K562 (cell line): ENCODE data around the gene CECR2. TPM values are rescaled to one million over a fixed set of nuclear protein-coding genes. Genes with fewer than 3 reads are reported as not detected.

ENCODE experiments used
- ATAC-seq: fragments of 200-7000 bp; cut with Tn5 transposase; 3 replicates; pipeline ENCODE4 v1.9.1; 2020; ENCODE audit warnings: moderate library complexity
- BruUV-seq: library from RNA; stranded (reverse); fragments of 400-500 nt; replicated peaks from 2 replicates; lab custom pipeline; 2021; lab: Mats Ljungman, UMichigan
- CTCF ChIA-PET: fragments of 300-600 bp; formaldehyde crosslinking; extraction: SDS; loops from one replicate; lab custom pipeline; 2021; ENCODE audit warnings: low intra/inter-chr PET ratio; lab: Yijun Ruan, JAX
- POLR2A ChIA-PET: fragments of 300-600, 350-650 bp; sonication (Branson Sonifier 250); formaldehyde crosslinking; extraction: SDS; loops from one replicate; lab custom pipeline; 2021; ENCODE audit warnings: antibody characterized with exemption, inconsistent platforms; lab: Yijun Ruan, JAX
- DNase-seq, 4 experiments: peaks; one replicate each; pipeline versions ENCODE4 v3.0.0 to v3.0.0-alpha.2; 2011 to 2018; ENCODE audit warnings: low spot score in 3 of 4, mixed read lengths in 3 of 4; ENCODE audit errors: extremely low read depth in 1 of 4
- FAIRE-seq: peaks from 2 replicates; lab custom pipeline; 2011; peaks lifted over from hg19 to GRCh38; lab: Jason Lieb, UNC
- H2AFZ ChIP-seq: 2 replicates; pipeline ENCODE4 v1.6.0; 2011; ENCODE audit warnings: low read depth, low read length, control low read depth, inconsistent platforms
- H3K27ac ChIP-seq: fragments of 200-600 bp; 3 replicates; pipeline ENCODE4 v1.8.0; 2011; ENCODE audit warnings: low read depth, mild to moderate bottlenecking, control low read depth, inconsistent platforms, low read length, moderate library complexity, mixed read lengths; ENCODE audit errors: extremely low read depth
- H3K27me3 ChIP-seq, 2 experiments: fragments of 300-600 bp in 1 of 2; 2 replicates in 1 of 2; 3 replicates in 1 of 2; pipeline versions ENCODE4 v1.6.0 to v1.8.0; 2011; ENCODE audit warnings: inconsistent platforms in 2 of 2, low read length in 2 of 2, mild to moderate bottlenecking in 1 of 2, mixed read lengths in 1 of 2, moderate library complexity in 1 of 2; ENCODE audit not compliant: control insufficient read depth in 2 of 2, insufficient read depth in 2 of 2
- H3K36me3 ChIP-seq: fragments of 300-600 bp; 3 replicates; pipeline ENCODE4 v1.8.0; 2011; ENCODE audit warnings: mild to moderate bottlenecking, low read length, inconsistent platforms; ENCODE audit not compliant: control insufficient read depth, insufficient read depth
- H3K4me1 ChIP-seq, 2 experiments: fragments of 200-600 bp in 1 of 2; replicated peaks in 1 of 2; 2 replicates in 1 of 2; 3 replicates in 1 of 2; pipeline versions ENCODE4 v1.5.1 to v1.8.0; 2011; ENCODE audit warnings: inconsistent platforms in 2 of 2, low read length in 2 of 2, mild to moderate bottlenecking in 1 of 2, mixed read lengths in 1 of 2, moderate library complexity in 1 of 2; ENCODE audit not compliant: control insufficient read depth in 2 of 2, insufficient read depth in 2 of 2
- H3K4me2 ChIP-seq: 2 replicates; pipeline ENCODE4 v1.6.1; 2011; ENCODE audit warnings: low read length, control low read depth, inconsistent platforms, mixed read lengths; ENCODE audit not compliant: insufficient read depth
- H3K4me3 ChIP-seq: fragments of 200-600 bp; sonication (generic), shearing (Covaris generic); 2 replicates; pipeline ENCODE4 v1.5.1; 2016; ENCODE audit warnings: control low read depth, inconsistent platforms
- H3K79me2 ChIP-seq: fragments of 200-600 bp; 3 replicates; pipeline ENCODE4 v1.8.0; 2011; ENCODE audit warnings: low read length, inconsistent platforms; ENCODE audit not compliant: control insufficient read depth, insufficient read depth
- H3K9ac ChIP-seq, 2 experiments: 2 replicates each; pipeline versions ENCODE4 v1.6.0 to v1.6.1; 2011; ENCODE audit warnings: low read depth in 2 of 2, low read length in 2 of 2, control low read depth in 1 of 2, inconsistent platforms in 1 of 2, mild to moderate bottlenecking in 1 of 2, mixed read lengths in 1 of 2; ENCODE audit not compliant: insufficient read depth in 1 of 2
- H3K9me1 ChIP-seq: one replicate; pipeline ENCODE4 v1.6.0; 2011; ENCODE audit warnings: inconsistent platforms, mild to moderate bottlenecking, low read length, moderate library complexity; ENCODE audit not compliant: control insufficient read depth, insufficient read depth
- H3K9me3 ChIP-seq: replicated peaks from 2 replicates; pipeline ENCODE4 v1.5.1; 2011; ENCODE audit warnings: low read depth, low read length, inconsistent platforms; ENCODE audit not compliant: control insufficient read depth, insufficient read depth
- H4K20me1 ChIP-seq: replicated peaks from 2 replicates; pipeline ENCODE4 v1.6.1; 2011; ENCODE audit warnings: low read length, inconsistent platforms, mixed read lengths; ENCODE audit not compliant: control insufficient read depth, insufficient read depth
- BRD9 ChIP-seq: fragments of 450-650 bp; IDR thresholded peaks from 2 replicates; pipeline ENCODE4 v1.6.1; 2018; ENCODE audit warnings: low read depth; ENCODE audit not compliant: partially characterized antibody
- HNRNPK ChIP-seq: fragments of 200-400 bp; formaldehyde crosslinking; IDR thresholded peaks from one replicate; pipeline ENCODE4 v1.6.1; 2018; ENCODE audit warnings: mild to moderate bottlenecking, low read depth, low read length; ENCODE audit not compliant: poor library complexity, severe bottlenecking
- NFATC3 ChIP-seq: fragments of 450-650 bp; IDR thresholded peaks from 2 replicates; pipeline ENCODE4 v1.6.1; 2017; ENCODE audit warnings: mild to moderate bottlenecking
- POLR2AphosphoS2 ChIP-seq: IDR thresholded peaks from 2 replicates; pipeline ENCODE4 v1.6.1; 2012; ENCODE audit warnings: low read length, improper control_type of control experiment
- RFX1 ChIP-seq: fragments of 450-650 bp; IDR thresholded peaks from 2 replicates; pipeline ENCODE4 v1.6.1; 2016; ENCODE audit warnings: mild to moderate bottlenecking, moderate library complexity
- SP1 ChIP-seq: sonication (generic); formaldehyde crosslinking; IDR thresholded peaks from 2 replicates; pipeline ENCODE4 v1.8.1; 2022; ENCODE audit warnings: mild to moderate bottlenecking, missing genetic modification reagents
- SREBF2 ChIP-seq: sonication (generic); formaldehyde crosslinking; IDR thresholded peaks from 2 replicates; pipeline ENCODE4 v1.4.0; 2020; ENCODE audit warnings: mild to moderate bottlenecking, missing genetic modification reagents
- TAF7 ChIP-seq: fragments of 450-650 bp; IDR thresholded peaks from 2 replicates; pipeline ENCODE4 v1.6.1; 2016; ENCODE audit warnings: missing genetic modification characterization, missing compliant biosample characterization
- WGBS: fragments of 100-300 bp; shearing (Covaris generic); methylation state at CpG from one replicate; pipeline ENCODE4 v1.1.6; 2016; ENCODE audit warnings: low coverage, mixed read lengths; ENCODE audit not compliant: insufficient coverage; ENCODE audit errors: missing lambda C conversion rate; 5-methylcytosine and 5-hydroxymethylcytosine counted together
- in situ Hi-C: fragments of 300-500 bp; cut with MboI; formaldehyde crosslinking; loops from 4 replicates; pipeline ENCODE4 v1.15.0; 2018; ENCODE audit warnings: inconsistent platforms, mixed read lengths
- intact Hi-C: fragments of 100-400 bp; cut with micrococcal nuclease; formaldehyde crosslinking; loops from 2 replicates; pipeline ENCODE4 v1.14.2; 2022
- polyA plus RNA-seq, 8 experiments: library from polyadenylated mRNA; depleted of rRNA in 4 of 8; stranded (reverse) in 5 of 8; unstranded in 3 of 8; fragments of >200 nt; fragmentation: Nextera tagmentation in 2 of 8; fragmentation: Illumina TruSeq in 1 of 8; extraction: Ambion mirVana in 2 of 8; extraction: Trizol in 1 of 8; gene quantifications; 2 replicates each; pipeline versions ENCODE4 v1.2.1 to v1.2.3, GENCODE V29; 2011 to 2014; ENCODE audit warnings: inconsistent platforms in 1 of 8, missing spikeins in 1 of 8
- total RNA-seq, 7 experiments: library from RNA; depleted of rRNA in 6 of 7; stranded (reverse); fragments of >200 nt in 6 of 7; fragmentation: Illumina TruSeq in 2 of 7; extraction: Trizol in 2 of 7; gene quantifications; 2 replicates each; pipeline versions ENCODE4 v1.2.1 to v1.2.3, GENCODE V29; 2011 to 2021; ENCODE audit warnings: low replicate concordance in 1 of 7
- TF ChIP-seq, protein P1 (sequence below): fragments of 250-450 bp; sonication (Bioruptor Pico); IDR thresholded peaks from 2 replicates; pipeline ENCODE4 v1.8.0; 2022; ENCODE audit warnings: inconsistent platforms
- TF ChIP-seq, protein P2 (sequence below): fragments of 250-450 bp; sonication (Bioruptor Pico); IDR thresholded peaks from 2 replicates; pipeline ENCODE4 v1.4.0; 2020; ENCODE audit warnings: mild to moderate bottlenecking, moderate library complexity, borderline replicate concordance
- TF ChIP-seq, protein P3 (sequence below), 3 experiments: IDR thresholded peaks in 2 of 3; conservative IDR thresholded peaks in 1 of 3; 2 replicates each; pipeline ENCODE4 v1.5.1; 2011 to 2012; ENCODE audit warnings: low read length in 3 of 3, mild to moderate bottlenecking in 3 of 3, control low read depth in 2 of 3, improper control_type of control experiment in 1 of 3, inconsistent platforms in 1 of 3, low read depth in 1 of 3, mixed read lengths in 1 of 3, moderate library complexity in 1 of 3; ENCODE audit not compliant: insufficient read depth in 2 of 3

The CECR2 gene
- total and polyA plus RNA-seq, 9 of the 15 experiments (the other 6 are each of a cell fraction or from before 2014, with no cell fraction given) = 0.01 to 1.00 (median 0.27) TPM

DNA sequence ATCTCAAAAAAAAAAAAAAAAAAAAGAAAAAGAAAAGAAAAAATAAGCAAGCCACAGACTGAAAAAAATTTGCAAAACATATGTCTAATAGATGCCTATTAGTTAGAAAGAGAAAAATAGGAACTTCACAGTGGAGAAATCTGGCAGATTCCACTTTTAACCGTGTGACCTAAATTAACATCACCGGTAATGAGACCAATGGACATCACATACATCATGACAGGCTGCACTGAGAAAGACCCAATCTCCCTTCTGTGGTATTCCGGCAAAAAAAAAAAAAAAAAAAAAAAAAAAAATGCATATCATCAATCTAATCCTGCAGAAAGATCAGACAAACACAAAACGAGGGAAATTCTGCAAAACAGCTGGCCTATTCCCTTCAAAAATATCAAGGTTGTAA lies 46.7 kb upstream of the CECR2 start:
- no peaks in the 10 kb centered on the region for H4K20me1 ChIP-seq
- no peaks in the 10 kb centered on the region for H3K36me3 ChIP-seq
- FAIRE-seq (no peak), DNase-seq (no peak), ATAC-seq (no peak)
- H3K9me3 ChIP-seq = no peaks in the 10 kb centered on the region
- ChIA-PET CTCF (no interaction called here), POLR2A (no interaction called here)
- H3K4me2 ChIP-seq = no peak overlapping the region
- intact Hi-C loops = loop anchor here (10.0 kb wide), 1 partner anchor 48 kb away; no protein-coding TSS in a partner anchor
- no peak overlapping the region for H3K9ac ChIP-seq
- H2AFZ ChIP-seq = no peak overlapping the region
- no peak overlapping the region for H3K4me3 ChIP-seq
- H3K9me1 ChIP-seq = no peaks in the 10 kb centered on the region
- 0% methylated on average over 4 of the region's 4 CpGs for WGBS
- H3K27ac ChIP-seq = no peak overlapping the region
- no peaks in the 10 kb centered on the region for H3K4me1 ChIP-seq
- in situ Hi-C loops = no loop called here
- no TSS peak for BruUV-seq
- H3K79me2 ChIP-seq = no peaks in the 10 kb centered on the region
- peaks cover 3 to 6% of the 10 kb centered on the region in 2 experiments; a peak in 2 of 5 replicates for H3K27me3 ChIP-seq
- no peak for TF ChIP-seq SREBF2
- no peak for TF ChIP-seq NFATC3
- no peak for TF ChIP-seq TAF7 (tag)
- no peak for TF ChIP-seq SP1 (CRISPR knock-in tag)
- TF ChIP-seq RFX1 = no peak
- TF ChIP-seq, protein P1, sequence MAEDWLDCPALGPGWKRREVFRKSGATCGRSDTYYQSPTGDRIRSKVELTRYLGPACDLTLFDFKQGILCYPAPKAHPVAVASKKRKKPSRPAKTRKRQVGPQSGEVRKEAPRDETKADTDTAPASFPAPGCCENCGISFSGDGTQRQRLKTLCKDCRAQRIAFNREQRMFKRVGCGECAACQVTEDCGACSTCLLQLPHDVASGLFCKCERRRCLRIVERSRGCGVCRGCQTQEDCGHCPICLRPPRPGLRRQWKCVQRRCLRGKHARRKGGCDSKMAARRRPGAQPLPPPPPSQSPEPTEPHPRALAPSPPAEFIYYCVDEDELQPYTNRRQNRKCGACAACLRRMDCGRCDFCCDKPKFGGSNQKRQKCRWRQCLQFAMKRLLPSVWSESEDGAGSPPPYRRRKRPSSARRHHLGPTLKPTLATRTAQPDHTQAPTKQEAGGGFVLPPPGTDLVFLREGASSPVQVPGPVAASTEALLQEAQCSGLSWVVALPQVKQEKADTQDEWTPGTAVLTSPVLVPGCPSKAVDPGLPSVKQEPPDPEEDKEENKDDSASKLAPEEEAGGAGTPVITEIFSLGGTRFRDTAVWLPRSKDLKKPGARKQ (CRISPR knock-in tag) = no peak
- TF ChIP-seq BRD9 = no peak
- no peak for TF ChIP-seq HNRNPK
- TF ChIP-seq POLR2AphosphoS2 = no peak
- TF ChIP-seq, protein P2, sequence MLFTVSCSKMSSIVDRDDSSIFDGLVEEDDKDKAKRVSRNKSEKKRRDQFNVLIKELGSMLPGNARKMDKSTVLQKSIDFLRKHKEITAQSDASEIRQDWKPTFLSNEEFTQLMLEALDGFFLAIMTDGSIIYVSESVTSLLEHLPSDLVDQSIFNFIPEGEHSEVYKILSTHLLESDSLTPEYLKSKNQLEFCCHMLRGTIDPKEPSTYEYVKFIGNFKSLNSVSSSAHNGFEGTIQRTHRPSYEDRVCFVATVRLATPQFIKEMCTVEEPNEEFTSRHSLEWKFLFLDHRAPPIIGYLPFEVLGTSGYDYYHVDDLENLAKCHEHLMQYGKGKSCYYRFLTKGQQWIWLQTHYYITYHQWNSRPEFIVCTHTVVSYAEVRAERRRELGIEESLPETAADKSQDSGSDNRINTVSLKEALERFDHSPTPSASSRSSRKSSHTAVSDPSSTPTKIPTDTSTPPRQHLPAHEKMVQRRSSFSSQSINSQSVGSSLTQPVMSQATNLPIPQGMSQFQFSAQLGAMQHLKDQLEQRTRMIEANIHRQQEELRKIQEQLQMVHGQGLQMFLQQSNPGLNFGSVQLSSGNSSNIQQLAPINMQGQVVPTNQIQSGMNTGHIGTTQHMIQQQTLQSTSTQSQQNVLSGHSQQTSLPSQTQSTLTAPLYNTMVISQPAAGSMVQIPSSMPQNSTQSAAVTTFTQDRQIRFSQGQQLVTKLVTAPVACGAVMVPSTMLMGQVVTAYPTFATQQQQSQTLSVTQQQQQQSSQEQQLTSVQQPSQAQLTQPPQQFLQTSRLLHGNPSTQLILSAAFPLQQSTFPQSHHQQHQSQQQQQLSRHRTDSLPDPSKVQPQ (CRISPR knock-in tag) = no peak
- TF ChIP-seq, protein P3, sequence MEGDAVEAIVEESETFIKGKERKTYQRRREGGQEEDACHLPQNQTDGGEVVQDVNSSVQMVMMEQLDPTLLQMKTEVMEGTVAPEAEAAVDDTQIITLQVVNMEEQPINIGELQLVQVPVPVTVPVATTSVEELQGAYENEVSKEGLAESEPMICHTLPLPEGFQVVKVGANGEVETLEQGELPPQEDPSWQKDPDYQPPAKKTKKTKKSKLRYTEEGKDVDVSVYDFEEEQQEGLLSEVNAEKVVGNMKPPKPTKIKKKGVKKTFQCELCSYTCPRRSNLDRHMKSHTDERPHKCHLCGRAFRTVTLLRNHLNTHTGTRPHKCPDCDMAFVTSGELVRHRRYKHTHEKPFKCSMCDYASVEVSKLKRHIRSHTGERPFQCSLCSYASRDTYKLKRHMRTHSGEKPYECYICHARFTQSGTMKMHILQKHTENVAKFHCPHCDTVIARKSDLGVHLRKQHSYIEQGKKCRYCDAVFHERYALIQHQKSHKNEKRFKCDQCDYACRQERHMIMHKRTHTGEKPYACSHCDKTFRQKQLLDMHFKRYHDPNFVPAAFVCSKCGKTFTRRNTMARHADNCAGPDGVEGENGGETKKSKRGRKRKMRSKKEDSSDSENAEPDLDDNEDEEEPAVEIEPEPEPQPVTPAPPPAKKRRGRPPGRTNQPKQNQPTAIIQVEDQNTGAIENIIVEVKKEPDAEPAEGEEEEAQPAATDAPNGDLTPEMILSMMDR (IDR thresholded peaks at IDR 0.05 in 2 of 3, conservative IDR thresholded peaks at IDR 0.05 in 1 of 3; ENCODE audit: insufficient read depth in 2 of 3, low read depth in 1 of 3, low read length in 3 of 3) = no peak
